Testis (tissue), 3 donors: Measurements from ENCODE around the gene SIL1. TPM values are rescaled to one million over a fixed set of nuclear protein-coding genes. Genes with fewer than 3 reads are reported as not detected.

Experiments used
- DNase-seq: peaks from one replicate; pipeline ENCODE4 v3.0.0-alpha.2; 2019
- H3K27ac ChIP-seq, 2 donors: fragments of 200-600 bp; sonication (generic); one replicate each; pipeline ENCODE4 v1.5.1; 2019
- H3K27me3 ChIP-seq: fragments of 200-600 bp; sonication (generic); one replicate; pipeline ENCODE4 v1.5.1; 2019
- H3K36me3 ChIP-seq: fragments of 200-600 bp; sonication (generic); one replicate; pipeline ENCODE4 v1.5.1; 2017; ENCODE audit warnings: low read depth; ENCODE audit errors: missing control alignments
- H3K4me1 ChIP-seq: fragments of 200-600 bp; sonication (generic); one replicate; pipeline ENCODE4 v1.5.1; 2019
- H3K4me3 ChIP-seq, 2 donors: fragments of 200-600 bp; sonication (generic); one replicate each; pipeline ENCODE4 v1.5.1; 2017 to 2019
- H3K9me3 ChIP-seq: fragments of 200-600 bp; sonication (generic); one replicate; pipeline ENCODE4 v1.5.1; 2017
- POLR2A ChIP-seq: fragments of 450-650 bp; IDR thresholded peaks from one replicate; pipeline ENCODE4 v1.6.1; 2017; ENCODE audit warnings: antibody characterized with exemption, mild to moderate bottlenecking, moderate library complexity
- WGBS, 2 donors: methylation state at CpG; one replicate each; pipeline ENCODE4 v1.1.5; 2018; 5-methylcytosine and 5-hydroxymethylcytosine counted together
- intact Hi-C: fragments of 100-400 bp; cut with DNase I; formaldehyde crosslinking; loops from one replicate; pipeline ENCODE4 v1.15.1; 2023; ENCODE audit warnings: low total_unique reads
- polyA plus RNA-seq: library from polyadenylated mRNA; stranded (reverse); fragments of 350-450 nt; fragmentation: Illumina TruSeq; extraction: RNeasy Lipid Tissue Mini Kit (QIAGEN cat#74804); gene quantifications from one replicate; pipeline ENCODE4 v1.2.3, GENCODE V29; 2014; ENCODE audit warnings: low read depth, low replicate concordance; ENCODE audit not compliant: insufficient read depth
- total RNA-seq, 2 donors: library from RNA; depleted of rRNA; stranded (reverse); fragments of >200 nt; gene quantifications; one replicate each; pipeline ENCODE4 v1.2.3, GENCODE V29; 2016
- TF ChIP-seq, protein P1 (sequence below), 3 experiments: fragments of 450-650 bp in 2 of 3; fragments of 200-600 bp in 1 of 3; sonication (generic) in 1 of 3; IDR thresholded peaks; one replicate each; pipeline ENCODE4 v1.5.1; 2016 to 2019; ENCODE audit warnings: antibody characterized with exemption in 3 of 3, mild to moderate bottlenecking in 2 of 3, moderate library complexity in 1 of 3

The SIL1 gene
- total and polyA plus RNA-seq, 3 donors from 2014 or later = 86.5 to 116 (median 98.2) TPM

DNA sequence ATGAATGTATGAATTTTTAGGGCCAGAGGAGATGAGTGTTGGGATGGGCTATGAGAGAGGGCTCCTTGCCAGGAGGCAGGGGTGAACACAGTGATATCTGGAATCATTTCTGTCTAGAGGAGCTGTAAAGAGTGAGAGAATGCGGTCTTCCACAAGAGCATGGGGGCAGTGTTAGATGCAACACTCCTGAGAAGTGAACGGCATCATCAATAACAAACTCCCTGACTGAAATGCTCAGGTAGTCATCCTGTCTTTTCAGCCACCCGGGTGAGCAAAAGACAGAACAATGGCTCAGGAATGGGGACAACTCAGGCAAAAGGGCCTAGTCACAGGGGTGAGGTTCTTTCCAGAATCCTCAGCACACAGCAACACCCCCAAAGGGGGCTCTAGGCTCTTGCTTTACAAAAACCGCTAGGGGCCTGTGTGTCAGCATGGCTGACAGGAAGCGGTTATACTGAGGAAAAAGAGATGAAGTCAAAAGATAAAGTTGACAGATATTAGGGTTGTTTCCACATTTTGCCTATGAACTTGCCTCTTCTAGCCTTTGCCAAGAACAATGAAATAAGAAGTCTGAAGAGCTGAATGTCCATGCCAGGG, 218.4 kb downstream of the SIL1 start:
- TF ChIP-seq POLR2A = no peak
- TF ChIP-seq, protein P1, sequence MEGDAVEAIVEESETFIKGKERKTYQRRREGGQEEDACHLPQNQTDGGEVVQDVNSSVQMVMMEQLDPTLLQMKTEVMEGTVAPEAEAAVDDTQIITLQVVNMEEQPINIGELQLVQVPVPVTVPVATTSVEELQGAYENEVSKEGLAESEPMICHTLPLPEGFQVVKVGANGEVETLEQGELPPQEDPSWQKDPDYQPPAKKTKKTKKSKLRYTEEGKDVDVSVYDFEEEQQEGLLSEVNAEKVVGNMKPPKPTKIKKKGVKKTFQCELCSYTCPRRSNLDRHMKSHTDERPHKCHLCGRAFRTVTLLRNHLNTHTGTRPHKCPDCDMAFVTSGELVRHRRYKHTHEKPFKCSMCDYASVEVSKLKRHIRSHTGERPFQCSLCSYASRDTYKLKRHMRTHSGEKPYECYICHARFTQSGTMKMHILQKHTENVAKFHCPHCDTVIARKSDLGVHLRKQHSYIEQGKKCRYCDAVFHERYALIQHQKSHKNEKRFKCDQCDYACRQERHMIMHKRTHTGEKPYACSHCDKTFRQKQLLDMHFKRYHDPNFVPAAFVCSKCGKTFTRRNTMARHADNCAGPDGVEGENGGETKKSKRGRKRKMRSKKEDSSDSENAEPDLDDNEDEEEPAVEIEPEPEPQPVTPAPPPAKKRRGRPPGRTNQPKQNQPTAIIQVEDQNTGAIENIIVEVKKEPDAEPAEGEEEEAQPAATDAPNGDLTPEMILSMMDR (IDR thresholded peaks at IDR 0.05) = no peak
- intact Hi-C loops = no loop called here
- DNase-seq = no peak

DNA sequence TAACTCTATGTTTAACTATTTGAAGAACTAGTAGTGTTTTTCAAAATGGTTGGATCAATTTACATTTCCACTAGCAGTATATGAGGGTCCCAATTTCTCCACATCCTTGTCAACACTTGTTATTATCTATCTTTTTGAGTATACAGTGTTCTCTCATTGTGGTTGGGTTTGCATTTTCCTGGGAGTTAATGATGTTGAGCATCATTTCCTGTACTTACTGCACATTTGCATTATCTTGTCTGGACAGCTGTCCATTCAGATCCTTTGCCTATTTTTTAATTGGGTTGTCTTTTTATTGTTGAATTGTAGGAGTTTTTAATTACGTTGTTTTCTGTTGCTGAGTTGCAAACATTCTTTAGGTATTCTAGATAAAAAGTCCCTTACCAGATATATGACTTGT, 219.6 kb downstream of the SIL1 start:
- Histone ChIP-seq H3K4me3 (no peak overlapping the region), H3K36me3 (no peaks in the 10 kb centered on the region), H3K27me3 (no peaks in the 10 kb centered on the region), H3K4me1 (peaks cover 9% of the 10 kb centered on the region), H3K27ac (no peak overlapping the region), H3K9me3 (no peaks in the 10 kb centered on the region)
- TF ChIP-seq, protein P1 (IDR thresholded peaks at IDR 0.05) = no peak
- TF ChIP-seq POLR2A = no peak
- DNase-seq = no peak
- WGBS, 2 donors = 89 to 91% methylated on average over 1 of the region's 1 CpG
- intact Hi-C loops = no loop called here

More for the DNA sequence above, 218.4 kb downstream of the SIL1 start:
- WGBS, 2 donors = 88 to 97% methylated on average over 5 of the region's 5 CpGs
- Histone ChIP-seq H3K36me3 (no peaks in the 10 kb centered on the region), H3K27ac (no peak overlapping the region), H3K4me3 (no peak overlapping the region), H3K4me1 (no peaks in the 10 kb centered on the region), H3K27me3 (no peaks in the 10 kb centered on the region), H3K9me3 (no peaks in the 10 kb centered on the region)

DNA sequence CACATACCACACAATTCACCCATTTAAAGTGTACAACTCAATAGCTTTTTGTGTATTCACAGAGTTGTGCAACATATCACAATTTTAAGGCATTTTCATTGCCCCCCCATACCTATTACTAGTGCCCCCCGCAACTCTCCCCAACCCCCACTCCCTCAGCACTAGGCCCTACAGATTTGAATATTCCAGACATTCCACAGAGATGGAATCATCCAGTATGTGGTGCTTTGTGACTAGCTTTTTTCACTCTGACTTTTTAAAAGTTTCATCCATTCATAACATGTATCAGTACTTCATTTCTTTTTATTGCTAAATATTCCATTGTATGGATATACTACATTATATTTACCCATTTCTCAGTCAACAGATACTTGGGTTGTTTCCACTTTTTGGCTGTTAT, 220.1 kb downstream of the SIL1 start:
- TF ChIP-seq POLR2A = no peak
- TF ChIP-seq, protein P1 (IDR thresholded peaks at IDR 0.05) = no peak
- intact Hi-C loops = no loop called here
- H3K36me3 ChIP-seq = no peaks in the 10 kb centered on the region
- H3K9me3 ChIP-seq = no peaks in the 10 kb centered on the region
- 90 to 100% methylated on average over 1 of the region's 1 CpG for WGBS, 2 donors
- no peaks in the 10 kb centered on the region for H3K27me3 ChIP-seq
- peaks cover 9% of the 10 kb centered on the region for H3K4me1 ChIP-seq
- no peak overlapping the region for H3K4me3 ChIP-seq
- no peak overlapping the region for H3K27ac ChIP-seq
- DNase-seq = no peak

DNA sequence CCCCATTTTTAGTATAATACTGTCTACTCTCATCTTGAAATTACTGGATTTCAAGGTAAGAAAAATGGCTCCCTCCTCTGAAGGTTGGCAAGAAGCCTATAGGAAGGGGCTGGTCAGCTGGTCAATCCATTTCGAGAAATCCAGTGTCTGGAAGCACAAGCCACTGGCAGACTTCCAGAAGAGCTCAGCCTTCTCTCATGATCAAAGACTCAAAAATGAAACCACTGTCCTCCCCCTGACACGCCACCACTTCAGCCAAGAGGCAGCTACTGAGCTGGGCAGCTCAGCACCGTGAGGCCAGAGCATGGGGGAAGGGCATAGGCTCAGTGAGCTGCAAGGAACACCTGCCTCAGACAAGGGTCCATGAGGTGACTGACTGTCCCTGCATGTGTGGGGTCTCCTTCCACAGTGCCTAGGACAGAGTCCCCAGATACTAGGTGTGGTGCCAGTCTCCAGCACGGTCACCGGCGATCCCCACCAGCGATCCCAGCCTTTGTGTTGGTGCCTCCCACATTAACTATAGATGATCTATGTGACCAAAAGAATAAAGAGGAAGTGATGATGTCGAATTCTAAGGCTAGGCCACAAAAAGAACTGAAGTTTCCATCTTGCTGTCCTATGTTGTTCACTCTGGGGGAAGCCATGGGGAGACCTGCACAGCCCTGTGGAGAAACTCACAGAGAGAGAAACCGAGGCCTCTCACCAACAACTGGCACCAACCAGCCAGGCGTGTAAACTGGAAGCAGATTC, 222.9 kb downstream of the SIL1 start:
- TF ChIP-seq POLR2A = no peak
- TF ChIP-seq, protein P1 (IDR thresholded peaks at IDR 0.05) = no peak
- WGBS, 2 donors = 74 to 82% methylated on average over 9 to 10 of the region's 10 CpGs
- intact Hi-C loops = no loop called here

More for the DNA sequence above, 222.9 kb downstream of the SIL1 start:
- Histone ChIP-seq H3K27ac (peak overlapping the region; percentile 64 to 70), H3K4me1 (peaks cover 16% of the 10 kb centered on the region), H3K9me3 (no peaks in the 10 kb centered on the region), H3K36me3 (no peaks in the 10 kb centered on the region), H3K27me3 (no peaks in the 10 kb centered on the region), H3K4me3 (no peak overlapping the region)
- DNase-seq = peak; percentile 92
